H1 (cell line): ENCODE data around the gene ZNF213. TPM values are rescaled to one million over a fixed set of nuclear protein-coding genes. Genes with fewer than 3 reads are reported as not detected.

ENCODE experiments used
- CTCF ChIA-PET: fragments of 300-600 bp; sonication (Branson Sonifier 250); formaldehyde crosslinking; loops from one replicate; lab custom pipeline; 2021; ENCODE audit not compliant: partially characterized antibody; lab: Charles Lee
- POLR2A ChIA-PET: fragments of 300-600 bp; sonication (Branson Sonifier 250); formaldehyde crosslinking; loops from one replicate; lab custom pipeline; 2021; ENCODE audit warnings: inconsistent platforms; ENCODE audit not compliant: partially characterized antibody; lab: Charles Lee
- DNase-seq, 2 experiments: peaks; one replicate each; pipeline versions ENCODE4 v3.0.0 to v3.0.0-alpha.2; 2010 to 2022; ENCODE audit warnings: low spot score in 2 of 2, low read depth in 1 of 2, mixed read lengths in 1 of 2
- FAIRE-seq: peaks from 2 replicates; lab custom pipeline; 2011; peaks lifted over from hg19 to GRCh38; lab: Jason Lieb, UNC
- H2AFZ ChIP-seq: 2 replicates; pipeline ENCODE4 v1.8.1; 2012; ENCODE audit warnings: low read length, inconsistent platforms
- H2AK5ac ChIP-seq: 2 replicates; pipeline ENCODE4 v1.6.1; 2013; ENCODE audit warnings: low read depth, low read length
- H2BK120ac ChIP-seq: replicated peaks from 2 replicates; pipeline ENCODE3; 2013; ENCODE audit warnings: low read depth, low read length, inconsistent platforms
- H2BK12ac ChIP-seq: 2 replicates; pipeline ENCODE4 v1.6.1; 2013; ENCODE audit warnings: low read depth, low read length
- H2BK15ac ChIP-seq: 2 replicates; pipeline ENCODE4 v1.6.1; 2013; ENCODE audit warnings: low read length
- H2BK20ac ChIP-seq: 2 replicates; pipeline ENCODE4 v1.6.1; 2013; ENCODE audit warnings: low read length
- H2BK5ac ChIP-seq: 2 replicates; pipeline ENCODE4 v1.6.1; 2013; ENCODE audit warnings: low read depth, low read length
- H3K14ac ChIP-seq: 2 replicates; pipeline ENCODE4 v1.6.1; 2013; ENCODE audit warnings: inconsistent platforms; ENCODE audit not compliant: insufficient read length
- H3K18ac ChIP-seq: 2 replicates; pipeline ENCODE4 v1.6.1; 2013; ENCODE audit warnings: low read length; ENCODE audit errors: extremely low read depth
- H3K23ac ChIP-seq: 2 replicates; pipeline ENCODE4 v1.6.1; 2013; ENCODE audit warnings: inconsistent platforms; ENCODE audit not compliant: insufficient read length
- H3K23me2 ChIP-seq: 2 replicates; pipeline ENCODE4 v1.6.1; 2013; ENCODE audit warnings: low read depth, low read length
- H3K27ac ChIP-seq: 2 replicates; pipeline ENCODE4 v1.6.1; 2011; ENCODE audit warnings: low read depth, low read length, inconsistent platforms
- H3K27me3 ChIP-seq, 4 experiments: replicated peaks in 1 of 4; 1 replicate in 1 of 4; 2 replicates in 3 of 4; pipeline versions ENCODE4 v1.6.1 to v1.8.1; 2011 to 2013; ENCODE audit warnings: low read length in 3 of 4, mild to moderate bottlenecking in 3 of 4, inconsistent platforms in 2 of 4, mixed read lengths in 2 of 4, moderate library complexity in 1 of 4; ENCODE audit not compliant: control insufficient read depth in 3 of 4, insufficient read depth in 3 of 4; ENCODE audit errors: extremely low read depth in 1 of 4
- H3K36me3 ChIP-seq, 4 experiments: 2 replicates each; pipeline versions ENCODE4 v1.6.1 to v1.8.1; 2011 to 2013; ENCODE audit warnings: mild to moderate bottlenecking in 4 of 4, low read length in 3 of 4, moderate library complexity in 2 of 4, control low read depth in 1 of 4, inconsistent platforms in 1 of 4; ENCODE audit not compliant: insufficient read depth in 4 of 4, control insufficient read depth in 2 of 4
- H3K4ac ChIP-seq: replicated peaks from 2 replicates; pipeline ENCODE3; 2013; ENCODE audit warnings: low read length, low read depth, mixed read lengths, inconsistent platforms; ENCODE audit not compliant: insufficient read length
- H3K4me1 ChIP-seq, 4 experiments: replicated peaks in 1 of 4; 1 replicate in 1 of 4; 2 replicates in 3 of 4; pipeline versions ENCODE4 v1.6.1 to v1.8.1; 2011 to 2013; ENCODE audit warnings: low read length in 3 of 4, inconsistent platforms in 2 of 4, mixed read lengths in 1 of 4; ENCODE audit not compliant: insufficient read depth in 4 of 4, control insufficient read depth in 3 of 4
- H3K4me2 ChIP-seq, 2 experiments: 2 replicates each; pipeline versions ENCODE4 v1.6.1 to v1.8.1; 2011 to 2013; ENCODE audit warnings: low read depth in 2 of 2, low read length in 2 of 2, control low read depth in 1 of 2, inconsistent platforms in 1 of 2, mild to moderate bottlenecking in 1 of 2; ENCODE audit not compliant: insufficient read depth in 1 of 2
- H3K4me3 ChIP-seq, 4 experiments: fragments of 200-600, 300-600 bp in 1 of 4; sonication (generic), shearing (Covaris generic), sonication (Bioruptor Twin) in 1 of 4; 2 replicates each; pipeline versions ENCODE4 v1.5.1 to v1.8.1; 2011 to 2016; ENCODE audit warnings: low read length in 4 of 4, low read depth in 3 of 4, control low read depth in 2 of 4, inconsistent platforms in 2 of 4, mild to moderate bottlenecking in 2 of 4, mixed read lengths in 1 of 4, moderate library complexity in 1 of 4; ENCODE audit not compliant: insufficient read depth in 2 of 4; ENCODE audit errors: extremely low read depth in 1 of 4
- H3K56ac ChIP-seq: replicated peaks from 2 replicates; pipeline ENCODE3; 2013; ENCODE audit warnings: low read depth, mild to moderate bottlenecking, mixed read lengths, low read length, inconsistent platforms; ENCODE audit not compliant: insufficient read length
- H3K79me1 ChIP-seq: 2 replicates; pipeline ENCODE4 v1.6.1; 2013; ENCODE audit warnings: low read depth, low read length, control low read depth
- H3K79me2 ChIP-seq, 2 experiments: 2 replicates each; pipeline versions ENCODE4 v1.6.1 to v1.8.1; 2012 to 2013; ENCODE audit warnings: low read length in 2 of 2, mild to moderate bottlenecking in 2 of 2, inconsistent platforms in 1 of 2; ENCODE audit not compliant: insufficient read depth in 2 of 2, control insufficient read depth in 1 of 2
- H3K9ac ChIP-seq, 4 experiments: replicated peaks in 1 of 4; 1 replicate in 1 of 4; 2 replicates in 3 of 4; pipeline versions ENCODE4 v1.6.1 to v1.8.1; 2011 to 2013; ENCODE audit warnings: low read depth in 3 of 4, low read length in 3 of 4, control low read depth in 2 of 4, mild to moderate bottlenecking in 2 of 4, moderate library complexity in 2 of 4, inconsistent platforms in 1 of 4; ENCODE audit errors: extremely low read depth in 1 of 4
- H3K9me3 ChIP-seq, 2 experiments: 2 replicates each; pipeline versions ENCODE4 v1.6.1 to v1.8.1; 2012 to 2013; ENCODE audit warnings: mild to moderate bottlenecking in 2 of 2, moderate library complexity in 2 of 2, control low read depth in 1 of 2, inconsistent platforms in 1 of 2, low read depth in 1 of 2, low read length in 1 of 2, mixed read lengths in 1 of 2; ENCODE audit not compliant: insufficient read depth in 2 of 2
- H4K20me1 ChIP-seq, 2 experiments: replicated peaks in 1 of 2; 2 replicates each; pipeline versions ENCODE3 to v1.8.1; 2011 to 2013; ENCODE audit warnings: inconsistent platforms in 2 of 2, low read length in 2 of 2, mild to moderate bottlenecking in 1 of 2; ENCODE audit not compliant: insufficient read depth in 2 of 2, control insufficient read depth in 1 of 2
- H4K5ac ChIP-seq: 2 replicates; pipeline ENCODE4 v1.6.1; 2013; ENCODE audit warnings: low read length, low read depth, mixed read lengths, inconsistent platforms; ENCODE audit not compliant: insufficient read length
- H4K8ac ChIP-seq: 2 replicates; pipeline ENCODE4 v1.8.0; 2013; ENCODE audit warnings: mild to moderate bottlenecking, moderate library complexity, low read length, inconsistent platforms; ENCODE audit not compliant: insufficient read depth; ENCODE audit errors: extremely low read depth
- H4K91ac ChIP-seq: replicated peaks from 2 replicates; pipeline ENCODE3; 2013; ENCODE audit warnings: low read length, mixed read lengths, inconsistent platforms; ENCODE audit not compliant: insufficient read length
- ASH2L ChIP-seq: fragments of 200-600, 300-600 bp; sonication (generic); IDR thresholded peaks from one replicate; pipeline ENCODE4 v1.7.1; 2017; ENCODE audit warnings: low read length
- CREB1 ChIP-seq: IDR thresholded peaks from 2 replicates; pipeline ENCODE4 v1.6.1; 2012; ENCODE audit warnings: inconsistent platforms
- EZH2 ChIP-seq: fragments of 200-600 bp; sonication (generic); IDR thresholded peaks from 2 replicates; pipeline ENCODE4 v1.7.1; 2012; ENCODE audit warnings: low read depth, mild to moderate bottlenecking, moderate library complexity, low read length, inconsistent platforms; ENCODE audit not compliant: severe bottlenecking
- GABPA ChIP-seq: IDR thresholded peaks from 2 replicates; pipeline ENCODE4 v1.6.1; 2011; ENCODE audit warnings: mild to moderate bottlenecking, low read length, moderate library complexity, borderline replicate concordance; ENCODE audit not compliant: insufficient read depth
- KDM4A ChIP-seq: IDR thresholded peaks from one replicate; pipeline ENCODE4 v1.7.1; 2012; ENCODE audit warnings: low read depth, mild to moderate bottlenecking, moderate library complexity, low read length, inconsistent platforms; ENCODE audit not compliant: severe bottlenecking
- MAFK ChIP-seq: IDR thresholded peaks from 2 replicates; pipeline ENCODE4 v1.6.1; 2012; ENCODE audit warnings: low read depth, mild to moderate bottlenecking, improper control_type of control experiment, low read length
- PHF8 ChIP-seq: fragments of 200-600 bp; sonication (generic); conservative IDR thresholded peaks from 2 replicates; pipeline ENCODE4 v1.7.1; 2012; ENCODE audit warnings: low read depth, mild to moderate bottlenecking, inconsistent platforms, low read length, moderate library complexity
- RBBP5 ChIP-seq: IDR thresholded peaks from 2 replicates; pipeline ENCODE4 v1.7.1; 2012; ENCODE audit warnings: low read depth, mild to moderate bottlenecking, inconsistent platforms, low read length, moderate library complexity, borderline replicate concordance
- SIN3A ChIP-seq, 2 experiments: IDR thresholded peaks in 1 of 2; conservative IDR thresholded peaks in 1 of 2; 2 replicates each; pipeline ENCODE4 v1.6.1; 2011 to 2012; ENCODE audit warnings: low read length in 2 of 2, improper control_type of control experiment in 1 of 2, low read depth in 1 of 2, mild to moderate bottlenecking in 1 of 2
- TAF1 ChIP-seq: IDR thresholded peaks from 2 replicates; pipeline ENCODE4 v1.6.1; 2011; ENCODE audit warnings: mild to moderate bottlenecking, low read depth, low read length
- WGBS, 2 experiments: shearing (Covaris generic) in 1 of 2; methylation state at CpG; one replicate each; pipeline versions ENCODE4 v1.1.6 to v1.1.7; 2013 to 2015; ENCODE audit warnings: low lambda C conversion rate in 2 of 2, mixed read lengths in 2 of 2, inconsistent platforms in 1 of 2, low coverage in 1 of 2, missing lambda C conversion rate in 1 of 2; ENCODE audit not compliant: insufficient replicate concordance in 2 of 2, insufficient coverage in 1 of 2, insufficient read length in 1 of 2; ENCODE audit errors: extremely low coverage in 1 of 2, missing lambda C conversion rate in 1 of 2; 5-methylcytosine and 5-hydroxymethylcytosine counted together
- polyA plus RNA-seq, 7 experiments: library from polyadenylated mRNA; depleted of rRNA in 3 of 7; stranded (reverse) in 5 of 7; unstranded in 2 of 7; fragments of >200 nt in 5 of 7; fragments of 200-250 nt in 2 of 7; gene quantifications; 1 replicate in 5 of 7; 2 replicates in 1 of 7; 4 replicates in 1 of 7; pipeline versions ENCODE4 v1.2.1 to v1.2.3, GENCODE V29; 2011 to 2013; ENCODE audit warnings: missing spikeins in 2 of 7, mixed read lengths in 2 of 7
- total RNA-seq: library from RNA; stranded (reverse); fragmentation: NEBNext Ultra II Directional; extraction: Animal tissue kit (Norgen Biotek cat#: 25700); gene quantifications from 2 replicates; pipeline ENCODE4 v1.2.1, GENCODE V29; 2021

ZNF213 gene
- total and polyA plus RNA-seq, 2 of the 8 experiments (the other 6 are each of a cell fraction or from before 2014, with no cell fraction given) = 1.6 to 6.9 TPM

GRCh38 chr16:3143189-3143588 is 8.4 kb downstream of the ZNF213 start:
- Histone ChIP-seq H3K4ac (no peak overlapping the region), H2BK20ac (no peak overlapping the region), H2BK5ac (no peak overlapping the region), H4K5ac (no peak overlapping the region), H3K79me1 (no peaks in the 10 kb centered on the region), H3K56ac (no peak overlapping the region), H4K20me1 (peaks cover 0 to 7% of the 10 kb centered on the region in 2 experiments), H4K91ac (no peak overlapping the region), H3K23me2 (0 out of 2 replicates have a peak, but pooled peaks cover 2% of the 10 kb centered on the region), H4K8ac (no peak overlapping the region), H2BK12ac (no peak overlapping the region), H2BK15ac (no peak overlapping the region), H3K4me2 (no peak overlapping the region), H3K4me1 (no peaks in the 10 kb centered on the region), H3K23ac (no peak overlapping the region), H2AK5ac (no peak overlapping the region), H3K9ac (0 out of 7 replicates have a peak overlapping the region, but pooled peaks of 1 of the 4 experiments have one; percentile 3), H3K18ac (no peak overlapping the region), H3K9me3 (no peaks in the 10 kb centered on the region), H3K27me3 (peaks cover 0 to 8% (median 4%) of the 10 kb centered on the region in 4 experiments; a peak in 4 of 7 replicates), H3K79me2 (no peaks in the 10 kb centered on the region), H3K36me3 (peaks cover 0 to 8% (median 3%) of the 10 kb centered on the region in 4 experiments; a peak in 4 of 8 replicates), H3K14ac (no peak overlapping the region), H2BK120ac (no peak overlapping the region), H3K27ac (no peak overlapping the region), H2AFZ (no peak overlapping the region), H3K4me3 (no peak overlapping the region)
- POLR2A ChIA-PET = interaction anchor here (0.9 to 3.9 kb wide), 4 partner anchors 7 to 40 kb away, joined by 3 to 20 read pairs (median 8); partner anchors contain the start of gene ZNF213
- FAIRE-seq (no peak), DNase-seq (no peak)
- no peak for TF ChIP-seq MAFK
- no peak for TF ChIP-seq PHF8
- TF ChIP-seq SIN3A (conservative IDR thresholded peaks at IDR 0.05 in 1 of 2, IDR thresholded peaks at IDR 0.05 in 1 of 2; ENCODE audit: low read depth in 1 of 2, low read length in 2 of 2) = no peak
- no peak for TF ChIP-seq EZH2
- TF ChIP-seq ASH2L = no peak
- TF ChIP-seq TAF1 = no peak
- no peak for TF ChIP-seq GABPA
- TF ChIP-seq KDM4A = no peak
- no peak for TF ChIP-seq RBBP5
- TF ChIP-seq CREB1 = no peak
- WGBS, 2 experiments = 93% methylated on average over 11 of the region's 11 CpGs; no CpG with 5 or more reads in 1 of the 2 experiments
- CTCF ChIA-PET = interaction anchor here (1.2 to 10.9 kb wide), 2 partner anchors 12 to 135 kb away, joined by 3 to 174 read pairs; partner anchors contain the start of gene ZNF213
